HL-60 (cell line): ENCODE measurements around the gene PALLD.

ENCODE experiments used
- DNase-seq, 2 experiments: peaks; one replicate each; pipeline ENCODE4 v3.0.0-alpha.2; 2010 to 2020; ENCODE audit warnings: low read depth in 1 of 2, low spot score in 1 of 2
- H3K27ac ChIP-seq: fragments of 250-450 bp; sonication (Bioruptor Pico); replicated peaks from 2 replicates; pipeline ENCODE4 v1.5.1; 2020; ENCODE audit warnings: mild to moderate bottlenecking, moderate library complexity
- H3K27me3 ChIP-seq: fragments of 250-450 bp; sonication (Bioruptor Pico); 2 replicates; pipeline ENCODE4 v1.5.1; 2021; ENCODE audit warnings: mild to moderate bottlenecking, moderate library complexity; ENCODE audit not compliant: insufficient read depth, poor library complexity, severe bottlenecking
- H3K4me3 ChIP-seq: replicated peaks from 2 replicates; pipeline ENCODE4 v1.5.1; 2011; ENCODE audit warnings: mild to moderate bottlenecking, control low read depth, low read length; ENCODE audit not compliant: insufficient read depth
- GABPA ChIP-seq: IDR thresholded peaks from 2 replicates; pipeline ENCODE4 v1.6.1; 2012; ENCODE audit warnings: low read depth
- POLR2AphosphoS5 ChIP-seq: IDR thresholded peaks from 2 replicates; pipeline ENCODE4 v1.6.1; 2012; ENCODE audit warnings: low read depth
- SPI1 ChIP-seq: IDR thresholded peaks from 2 replicates; pipeline ENCODE4 v1.6.1; 2012; ENCODE audit warnings: low read depth, mild to moderate bottlenecking, borderline replicate concordance
- TF ChIP-seq, protein P1 (sequence below): IDR thresholded peaks from 2 replicates; pipeline ENCODE4 v1.6.1; 2012; ENCODE audit warnings: low read depth; ENCODE audit not compliant: insufficient replicate concordance
- TF ChIP-seq, protein P2 (sequence below): IDR thresholded peaks from one replicate; pipeline ENCODE4 v1.5.1; 2011; ENCODE audit warnings: low read length, control low read depth, inconsistent platforms; ENCODE audit not compliant: insufficient read depth

Gene PALLD

DNA sequence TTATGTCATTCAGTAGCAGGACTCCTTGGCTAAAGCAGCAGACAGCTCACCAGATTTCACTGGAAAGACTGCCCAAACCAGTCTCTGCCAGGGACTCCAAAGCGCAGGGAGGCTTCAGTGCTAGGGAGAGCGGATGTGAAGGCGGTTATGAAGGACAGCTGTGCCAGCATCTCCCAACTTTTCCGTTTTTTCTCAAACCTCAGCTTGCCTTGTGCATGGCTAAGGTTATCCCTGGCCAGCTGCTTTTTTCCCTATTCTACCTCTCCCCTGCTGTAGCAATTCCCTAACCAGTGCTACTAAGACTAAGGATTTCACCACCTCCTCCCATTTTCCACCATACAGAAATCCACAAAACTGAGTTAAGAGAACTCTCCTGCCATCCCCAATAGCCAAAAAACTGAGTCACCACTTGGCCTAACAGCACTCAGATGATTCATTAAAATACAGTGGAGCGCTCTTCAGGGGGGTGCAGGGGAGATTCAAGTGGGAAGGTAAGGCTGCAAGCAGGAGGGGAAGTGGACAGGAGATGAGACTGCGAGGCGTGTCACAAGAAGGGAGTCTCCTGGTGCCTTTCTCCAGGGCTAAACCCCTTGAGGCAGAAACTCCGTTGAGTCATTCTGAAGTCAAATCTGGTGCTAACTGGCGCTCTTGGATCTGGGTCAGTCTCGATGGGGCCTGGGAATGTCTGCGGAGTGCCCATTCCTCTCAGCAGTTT, 90.7 kb downstream of the PALLD start:
- H3K4me3 ChIP-seq: no peak overlapping the region
- no peak for DNase-seq
- H3K27ac ChIP-seq: no peak overlapping the region
- H3K27me3 ChIP-seq: peaks cover 6% of the 10 kb centered on the region
- TF ChIP-seq, protein P1, sequence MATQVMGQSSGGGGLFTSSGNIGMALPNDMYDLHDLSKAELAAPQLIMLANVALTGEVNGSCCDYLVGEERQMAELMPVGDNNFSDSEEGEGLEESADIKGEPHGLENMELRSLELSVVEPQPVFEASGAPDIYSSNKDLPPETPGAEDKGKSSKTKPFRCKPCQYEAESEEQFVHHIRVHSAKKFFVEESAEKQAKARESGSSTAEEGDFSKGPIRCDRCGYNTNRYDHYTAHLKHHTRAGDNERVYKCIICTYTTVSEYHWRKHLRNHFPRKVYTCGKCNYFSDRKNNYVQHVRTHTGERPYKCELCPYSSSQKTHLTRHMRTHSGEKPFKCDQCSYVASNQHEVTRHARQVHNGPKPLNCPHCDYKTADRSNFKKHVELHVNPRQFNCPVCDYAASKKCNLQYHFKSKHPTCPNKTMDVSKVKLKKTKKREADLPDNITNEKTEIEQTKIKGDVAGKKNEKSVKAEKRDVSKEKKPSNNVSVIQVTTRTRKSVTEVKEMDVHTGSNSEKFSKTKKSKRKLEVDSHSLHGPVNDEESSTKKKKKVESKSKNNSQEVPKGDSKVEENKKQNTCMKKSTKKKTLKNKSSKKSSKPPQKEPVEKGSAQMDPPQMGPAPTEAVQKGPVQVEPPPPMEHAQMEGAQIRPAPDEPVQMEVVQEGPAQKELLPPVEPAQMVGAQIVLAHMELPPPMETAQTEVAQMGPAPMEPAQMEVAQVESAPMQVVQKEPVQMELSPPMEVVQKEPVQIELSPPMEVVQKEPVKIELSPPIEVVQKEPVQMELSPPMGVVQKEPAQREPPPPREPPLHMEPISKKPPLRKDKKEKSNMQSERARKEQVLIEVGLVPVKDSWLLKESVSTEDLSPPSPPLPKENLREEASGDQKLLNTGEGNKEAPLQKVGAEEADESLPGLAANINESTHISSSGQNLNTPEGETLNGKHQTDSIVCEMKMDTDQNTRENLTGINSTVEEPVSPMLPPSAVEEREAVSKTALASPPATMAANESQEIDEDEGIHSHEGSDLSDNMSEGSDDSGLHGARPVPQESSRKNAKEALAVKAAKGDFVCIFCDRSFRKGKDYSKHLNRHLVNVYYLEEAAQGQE: no peak
- TF ChIP-seq GABPA (no peak), SPI1 (no peak)

DNA sequence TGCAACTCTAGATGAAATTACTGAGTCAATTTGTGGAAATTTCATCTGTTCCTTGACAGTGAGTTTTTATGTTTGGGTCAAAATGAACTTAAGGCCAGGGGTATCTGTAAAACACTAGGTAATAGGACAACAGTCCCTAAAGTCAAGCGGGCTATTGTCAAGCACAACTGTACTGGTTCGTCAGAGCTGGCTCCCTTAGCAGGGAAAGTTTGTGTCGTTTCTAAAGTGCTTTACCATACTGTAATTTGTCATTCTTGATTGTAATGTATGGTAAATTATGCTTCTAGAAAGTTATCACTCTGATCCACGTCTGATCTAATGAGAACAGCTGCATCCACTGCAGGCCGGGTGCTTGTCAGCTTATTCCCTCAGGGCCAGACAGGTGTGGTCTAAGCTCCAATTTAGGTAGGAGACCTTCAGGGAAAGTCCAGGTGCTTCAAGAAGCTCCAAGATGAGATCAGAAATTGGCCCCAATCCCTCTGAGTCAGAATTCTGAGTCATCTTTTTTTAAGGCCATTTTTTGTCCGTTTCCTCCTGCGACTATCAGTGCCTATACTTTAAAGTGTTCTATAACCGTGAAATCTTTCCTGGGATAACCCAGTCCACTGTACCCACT, 92.2 kb downstream of the PALLD start:
- no peak for DNase-seq
- Histone ChIP-seq H3K4me3 (no peak overlapping the region), H3K27me3 (peaks cover 6% of the 10 kb centered on the region), H3K27ac (no peak overlapping the region)
- TF ChIP-seq, protein P1: no peak
- TF ChIP-seq, protein P2, sequence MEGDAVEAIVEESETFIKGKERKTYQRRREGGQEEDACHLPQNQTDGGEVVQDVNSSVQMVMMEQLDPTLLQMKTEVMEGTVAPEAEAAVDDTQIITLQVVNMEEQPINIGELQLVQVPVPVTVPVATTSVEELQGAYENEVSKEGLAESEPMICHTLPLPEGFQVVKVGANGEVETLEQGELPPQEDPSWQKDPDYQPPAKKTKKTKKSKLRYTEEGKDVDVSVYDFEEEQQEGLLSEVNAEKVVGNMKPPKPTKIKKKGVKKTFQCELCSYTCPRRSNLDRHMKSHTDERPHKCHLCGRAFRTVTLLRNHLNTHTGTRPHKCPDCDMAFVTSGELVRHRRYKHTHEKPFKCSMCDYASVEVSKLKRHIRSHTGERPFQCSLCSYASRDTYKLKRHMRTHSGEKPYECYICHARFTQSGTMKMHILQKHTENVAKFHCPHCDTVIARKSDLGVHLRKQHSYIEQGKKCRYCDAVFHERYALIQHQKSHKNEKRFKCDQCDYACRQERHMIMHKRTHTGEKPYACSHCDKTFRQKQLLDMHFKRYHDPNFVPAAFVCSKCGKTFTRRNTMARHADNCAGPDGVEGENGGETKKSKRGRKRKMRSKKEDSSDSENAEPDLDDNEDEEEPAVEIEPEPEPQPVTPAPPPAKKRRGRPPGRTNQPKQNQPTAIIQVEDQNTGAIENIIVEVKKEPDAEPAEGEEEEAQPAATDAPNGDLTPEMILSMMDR: no peak
- TF ChIP-seq SPI1: no peak

DNA sequence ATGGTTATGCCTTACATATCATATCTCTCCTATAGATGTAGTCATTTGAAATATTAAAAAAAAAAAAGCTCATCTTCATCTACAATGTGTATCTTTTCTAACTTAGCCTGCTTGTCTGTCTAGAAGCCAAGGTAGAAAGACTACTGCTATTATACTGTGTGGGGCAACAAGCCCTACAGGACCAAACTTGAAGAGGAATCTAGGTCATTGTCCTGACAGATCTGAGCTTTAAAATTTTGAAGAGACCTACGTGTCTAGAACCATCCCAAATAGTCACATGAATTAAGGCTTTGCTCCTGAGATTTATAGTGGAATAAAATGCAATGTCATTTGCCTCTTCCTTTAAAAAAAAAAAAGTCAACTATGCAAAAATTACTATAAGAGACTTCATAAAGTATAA, 95.8 kb downstream of the PALLD start:
- no peak overlapping the region for H3K27ac ChIP-seq
- H3K27me3 ChIP-seq: peaks cover 2% of the 10 kb centered on the region
- TF ChIP-seq SPI1: no peak
- TF ChIP-seq GABPA: no peak
- no peak for TF ChIP-seq POLR2AphosphoS5
- TF ChIP-seq, protein P2: no peak
- TF ChIP-seq, protein P1: no peak
- no peak for DNase-seq
- H3K4me3 ChIP-seq: no peak overlapping the region
